Loucy (cell line): ENCODE measurements around the gene VPS45.

Source experiments
- EZH2phosphoT487 ChIP-seq: fragments of 200-600 bp; IDR thresholded peaks from 2 replicates; pipeline ENCODE4 v1.6.1; 2018; ENCODE audit warnings: antibody characterized with exemption, mild to moderate bottlenecking, moderate library complexity, borderline replicate concordance
- TF ChIP-seq, protein P1 (sequence below): fragments of 200-600 bp; sonication (generic); conservative IDR thresholded peaks from 2 replicates; pipeline ENCODE4 v1.5.1; 2014; ENCODE audit warnings: mild to moderate bottlenecking, antibody characterized with exemption, low read length

DNA sequence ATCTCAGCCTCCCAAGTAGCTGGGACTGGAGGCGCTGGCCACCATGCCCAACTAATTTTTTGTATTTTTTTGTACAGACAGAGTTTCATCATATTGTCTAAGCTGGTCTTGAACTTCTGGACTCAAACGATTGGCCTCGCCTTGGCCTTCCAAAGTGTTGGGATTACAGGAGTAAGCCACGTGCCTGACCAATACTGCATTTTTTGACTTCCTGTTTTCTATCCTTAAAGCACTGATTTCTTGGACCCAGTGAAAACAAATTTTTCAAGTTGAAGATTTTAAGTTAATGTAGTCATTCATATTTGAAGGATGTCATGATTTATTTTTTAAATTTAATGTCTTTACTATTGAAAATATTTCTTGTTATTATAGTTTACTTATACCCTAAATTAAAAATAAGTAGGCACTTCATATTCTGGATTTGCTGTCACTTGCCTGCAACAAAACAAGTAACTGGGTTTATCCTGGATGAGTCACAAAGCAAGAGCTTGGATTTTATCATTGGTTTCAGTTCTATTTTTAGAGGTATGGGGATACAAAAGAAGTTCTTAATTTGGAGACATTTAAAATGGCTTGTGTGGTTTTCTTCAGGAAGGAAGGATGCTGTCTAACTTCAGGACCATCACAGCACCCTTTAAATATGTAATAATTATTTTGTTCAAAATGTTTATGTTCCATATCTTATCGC lies 2.2 kb upstream of the VPS45 start:
- TF ChIP-seq, protein P1, sequence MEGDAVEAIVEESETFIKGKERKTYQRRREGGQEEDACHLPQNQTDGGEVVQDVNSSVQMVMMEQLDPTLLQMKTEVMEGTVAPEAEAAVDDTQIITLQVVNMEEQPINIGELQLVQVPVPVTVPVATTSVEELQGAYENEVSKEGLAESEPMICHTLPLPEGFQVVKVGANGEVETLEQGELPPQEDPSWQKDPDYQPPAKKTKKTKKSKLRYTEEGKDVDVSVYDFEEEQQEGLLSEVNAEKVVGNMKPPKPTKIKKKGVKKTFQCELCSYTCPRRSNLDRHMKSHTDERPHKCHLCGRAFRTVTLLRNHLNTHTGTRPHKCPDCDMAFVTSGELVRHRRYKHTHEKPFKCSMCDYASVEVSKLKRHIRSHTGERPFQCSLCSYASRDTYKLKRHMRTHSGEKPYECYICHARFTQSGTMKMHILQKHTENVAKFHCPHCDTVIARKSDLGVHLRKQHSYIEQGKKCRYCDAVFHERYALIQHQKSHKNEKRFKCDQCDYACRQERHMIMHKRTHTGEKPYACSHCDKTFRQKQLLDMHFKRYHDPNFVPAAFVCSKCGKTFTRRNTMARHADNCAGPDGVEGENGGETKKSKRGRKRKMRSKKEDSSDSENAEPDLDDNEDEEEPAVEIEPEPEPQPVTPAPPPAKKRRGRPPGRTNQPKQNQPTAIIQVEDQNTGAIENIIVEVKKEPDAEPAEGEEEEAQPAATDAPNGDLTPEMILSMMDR = no peak
- TF ChIP-seq EZH2phosphoT487 = no peak
